Activated CD4-positive, alpha-beta T cell treated with anti-CD3 and anti-CD28 coated beads for 1 hour (primary cell): ENCODE measurements around the gene TOMM7.
"Not testable (repeated sequence)": the region's sequence is repeated elsewhere in the genome, so short reads cannot be mapped to it uniquely, and the experiment has no call there.

Experiments
- DNase-seq: peaks from one replicate; pipeline ENCODE4 v3.0.0-alpha.2; 2020

Gene TOMM7

DNA sequence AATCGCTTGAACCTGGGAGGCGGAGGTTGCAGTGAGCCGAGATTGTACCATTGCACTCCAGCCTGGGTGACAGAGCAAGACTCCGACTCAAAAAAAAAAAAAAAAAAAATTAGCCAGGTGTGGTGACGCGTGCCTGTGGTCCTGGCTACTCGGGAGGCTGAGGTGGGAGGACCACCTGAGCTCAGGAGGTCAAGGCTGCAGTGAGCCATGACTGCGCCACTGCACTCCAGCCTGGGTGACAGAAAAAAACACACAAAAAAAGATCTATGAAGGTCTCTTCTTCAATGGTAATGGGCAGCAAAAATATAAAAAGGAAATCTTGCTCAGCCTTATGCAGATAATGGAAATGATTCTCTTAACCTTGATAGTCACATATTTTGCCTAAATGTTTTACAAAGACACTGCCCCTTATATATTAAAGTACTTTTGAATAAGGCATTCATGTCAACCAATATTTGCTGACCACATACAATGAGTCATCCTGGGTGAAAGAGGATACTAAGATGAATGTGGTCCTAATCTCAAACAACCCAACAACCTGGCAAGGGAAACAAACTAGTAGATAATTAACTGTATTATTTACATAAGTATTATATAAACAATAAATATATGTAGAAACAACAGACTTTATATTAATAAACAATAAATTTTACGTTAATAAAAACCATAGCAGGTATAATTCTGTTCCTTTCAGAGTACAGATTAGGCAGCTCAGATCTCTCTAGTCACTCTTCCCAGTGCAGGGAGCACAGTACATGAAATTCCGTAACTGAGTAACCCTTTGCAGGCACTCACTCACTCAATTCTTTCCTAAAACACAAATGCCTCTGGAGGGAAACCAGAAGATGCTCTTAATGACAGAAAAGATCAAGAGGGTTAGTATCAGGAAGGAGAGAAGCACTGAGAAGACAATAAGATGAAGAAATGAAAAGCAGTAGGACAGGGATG lies 8.1 kb downstream of the TOMM7 start:
- no peak for DNase-seq

DNA sequence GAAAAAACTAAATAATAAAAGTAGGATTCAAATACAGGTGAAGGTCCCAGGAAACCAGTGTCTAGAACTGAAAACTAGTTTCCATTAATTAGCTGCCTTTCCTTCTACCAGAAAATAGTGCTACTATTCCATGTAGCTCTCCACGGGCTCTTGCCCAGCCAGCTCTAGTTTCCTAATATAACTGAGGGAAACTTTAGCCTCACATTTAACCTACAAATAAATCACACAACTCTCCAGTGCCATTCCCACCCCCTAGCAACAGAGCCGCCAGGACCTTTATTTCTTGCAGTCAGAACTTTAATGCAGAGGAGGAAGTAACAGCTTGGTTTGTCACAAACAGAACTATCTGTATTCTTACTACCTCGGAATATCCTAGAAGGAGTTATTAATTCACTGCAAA lies 10.3 kb downstream of the TOMM7 start:
- DNase-seq = no peak

GRCh38 chr7:22811746-22812280 lies 10.8 kb downstream of the TOMM7 start:
- no peak for DNase-seq

DNA sequence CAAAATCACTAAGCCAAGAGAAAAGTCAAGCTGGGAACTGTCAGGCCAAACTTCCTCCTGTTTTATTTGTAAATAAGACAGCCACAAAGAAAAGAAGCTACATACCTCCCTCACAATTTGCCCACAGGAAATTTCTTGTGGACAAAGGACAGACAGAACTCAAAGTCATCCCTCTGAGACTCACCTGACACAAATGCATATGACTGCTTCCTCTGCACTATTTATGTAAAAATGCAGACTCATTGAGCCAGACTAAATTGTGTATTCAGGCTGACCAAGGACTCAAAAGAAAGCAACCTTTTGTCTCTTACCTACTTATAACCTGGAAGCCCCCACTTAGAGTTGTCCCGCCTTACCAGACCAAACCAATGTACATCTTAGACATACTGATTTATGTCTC lies 11.8 kb downstream of the TOMM7 start:
- DNase-seq = no peak

DNA sequence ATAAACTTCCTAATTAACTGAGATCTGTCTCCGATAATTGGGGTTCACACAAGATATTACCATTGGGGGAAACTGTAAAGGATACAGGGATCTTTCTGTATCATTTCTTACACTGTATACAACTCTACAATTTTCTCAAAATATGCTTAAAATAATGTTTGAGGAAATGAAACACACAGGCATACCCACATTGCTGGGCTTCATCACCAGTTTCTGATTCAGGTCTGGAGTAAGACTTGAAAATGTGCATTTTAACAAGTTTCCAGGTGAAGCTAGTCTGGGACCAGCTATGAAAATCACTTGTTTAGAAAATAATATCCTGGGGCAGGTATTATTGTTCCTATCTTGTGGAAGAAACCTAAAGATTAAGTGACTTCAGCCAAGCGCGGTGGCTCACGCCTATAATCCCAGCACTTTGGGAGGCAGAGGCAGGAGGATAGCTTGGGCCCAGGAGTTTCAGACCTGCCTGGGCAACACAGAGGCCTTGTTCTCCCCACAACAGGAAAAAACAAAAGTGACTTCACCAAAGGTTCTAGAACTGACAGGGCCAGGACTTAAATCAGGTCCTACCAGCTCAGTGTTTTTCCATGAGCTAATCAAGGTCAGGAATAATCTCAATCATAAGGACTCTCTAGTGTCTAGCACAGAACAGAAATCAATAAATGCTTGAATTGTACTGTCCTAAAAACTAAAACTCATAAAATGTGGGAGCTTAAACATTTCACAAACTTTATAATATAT lies 12.6 kb downstream of the TOMM7 start:
- no peak for DNase-seq

GRCh38 chr7:22808140-22808539 lies 14.5 kb downstream of the TOMM7 start:
- no peak for DNase-seq

- no peak for DNase-seq
These were observed 15.9 kb downstream of the TOMM7 start for GRCh38 chr7:22806752-22807151.

GRCh38 chr7:22805227-22805626 lies 17.4 kb downstream of the TOMM7 start:
- no peak for DNase-seq

DNA sequence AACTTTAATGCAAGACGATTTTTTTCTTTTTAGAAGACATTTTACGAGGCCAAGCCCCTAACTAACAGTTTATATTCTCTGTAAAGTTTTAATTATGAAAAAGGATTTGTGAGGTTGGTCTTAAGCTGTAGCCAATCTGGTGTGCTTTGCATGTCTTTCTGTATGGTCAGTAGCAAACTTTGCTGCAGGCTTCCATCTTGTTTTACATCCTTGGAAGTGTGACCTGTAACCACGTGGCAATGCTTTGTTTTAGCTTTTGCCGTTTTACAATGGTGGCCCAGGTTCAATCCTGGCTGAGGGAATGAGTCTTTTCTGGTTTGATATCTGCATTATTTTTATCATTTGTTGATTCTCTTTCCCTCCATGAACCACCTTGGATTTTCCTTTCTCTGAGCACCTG lies 19.8 kb downstream of the TOMM7 start:
- not testable (repeated sequence) for DNase-seq

GRCh38 chr7:22802426-22802825 lies 20.2 kb downstream of the TOMM7 start:
- DNase-seq = no peak

GRCh38 chr7:22801912-22802311 lies 20.7 kb downstream of the TOMM7 start:
- DNase-seq = no peak

DNA sequence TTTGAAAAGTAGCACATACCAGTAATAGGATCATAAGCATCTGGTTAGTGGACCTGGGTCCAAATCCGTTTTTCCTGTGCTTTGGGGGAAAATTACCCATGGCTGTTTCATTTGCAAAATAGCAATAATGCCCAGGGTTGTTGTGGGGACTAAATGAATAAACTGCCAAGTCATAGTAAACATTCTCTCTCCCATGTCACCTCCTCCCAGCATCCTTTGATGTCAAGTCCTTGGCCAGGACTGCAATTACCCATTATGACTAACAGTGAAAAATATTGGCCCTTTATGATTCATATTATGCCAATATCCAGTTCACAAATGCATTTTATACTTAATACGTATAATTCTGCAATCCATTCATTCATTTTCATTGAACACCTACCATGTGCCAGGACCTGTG lies 23.0 kb downstream of the TOMM7 start:
- DNase-seq = no peak

GRCh38 chr7:22793593-22794462 lies 28.8 kb downstream of the TOMM7 start:
- DNase-seq = no peak

- no peak for DNase-seq
These were observed 31.2 kb downstream of the TOMM7 start for GRCh38 chr7:22791204-22792158.

- not testable (repeated sequence) for DNase-seq
These were observed 32.0 kb downstream of the TOMM7 start for GRCh38 chr7:22790640-22791039.

GRCh38 chr7:22787951-22788350 lies 34.7 kb downstream of the TOMM7 start:
- DNase-seq = no peak

DNA sequence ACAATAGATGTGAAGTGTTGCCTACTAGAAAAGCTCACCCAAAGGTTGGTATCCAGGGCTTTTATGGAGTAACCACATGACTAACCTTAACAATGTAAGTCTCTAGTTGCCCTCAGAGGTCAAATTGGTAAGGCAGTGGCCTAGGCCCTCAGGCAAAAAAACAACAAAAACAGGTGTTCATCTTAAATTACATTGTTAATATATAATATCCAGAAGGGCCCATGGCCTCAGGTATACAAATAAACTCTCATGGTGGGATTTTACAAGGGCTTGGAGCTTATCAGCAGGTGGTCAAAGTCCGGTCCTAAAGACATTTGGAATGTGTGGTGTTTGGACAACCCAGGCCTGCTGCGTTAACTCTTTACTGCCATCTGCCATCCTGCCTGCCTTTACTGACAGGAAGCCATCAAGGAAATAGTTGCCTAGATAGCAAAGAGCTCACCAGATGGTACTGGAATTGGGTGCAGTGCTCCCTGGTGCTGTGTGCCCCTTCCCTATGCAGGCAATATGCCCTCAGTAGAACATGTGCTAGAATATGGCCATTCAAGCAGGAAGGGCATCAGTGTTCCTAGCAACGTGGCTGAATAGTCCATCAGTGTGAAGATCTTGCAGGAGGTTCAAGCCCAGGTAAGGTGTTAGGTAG lies 36.2 kb downstream of the TOMM7 start:
- no peak for DNase-seq

DNA sequence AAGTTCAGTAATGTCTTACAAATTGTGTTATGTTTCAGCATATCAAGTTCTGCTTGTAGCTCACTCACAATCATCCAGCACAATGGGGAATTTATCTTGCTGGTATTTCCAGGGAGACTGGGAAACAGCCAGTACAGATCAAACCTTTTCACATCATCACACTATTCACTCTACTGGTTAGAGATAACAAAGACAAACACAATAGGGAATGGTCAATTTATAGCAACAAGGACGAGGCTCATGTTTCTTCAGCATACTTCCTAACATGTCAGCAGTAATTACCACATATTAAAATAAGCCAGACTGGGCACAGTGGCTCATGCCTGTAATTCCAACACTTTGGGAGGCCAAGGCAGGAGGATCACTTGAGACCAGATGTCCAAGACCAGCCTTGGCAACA lies 38.3 kb downstream of the TOMM7 start:
- DNase-seq = no peak

GRCh38 chr7:22783421-22783820 lies 39.2 kb downstream of the TOMM7 start:
- no peak for DNase-seq

- peak; percentile 45 for DNase-seq
These were observed 39.9 kb downstream of the TOMM7 start for GRCh38 chr7:22782616-22783232.
